DND-41 (cell line): ENCODE measurements around the gene CNDP2.

ENCODE experiments used
- CTCF ChIP-seq: IDR thresholded peaks from 2 replicates; pipeline ENCODE4 v1.5.1; 2012; ENCODE audit warnings: borderline replicate concordance, low read length, moderate library complexity, mild to moderate bottlenecking; ENCODE audit not compliant: poor library complexity, severe bottlenecking; ENCODE audit errors: extremely low read depth
- EZH2 ChIP-seq: IDR thresholded peaks from 3 replicates; pipeline ENCODE4 v1.6.1; 2012; ENCODE audit warnings: borderline replicate concordance, low read depth, mild to moderate bottlenecking, moderate library complexity, low read length, inconsistent platforms; ENCODE audit not compliant: severe bottlenecking

- TF ChIP-seq CTCF: no peak
- TF ChIP-seq EZH2: no peak
Measured at GRCh38 chr18:74558096-74558495, 61.9 kb downstream of the CNDP2 start.
